H1 (cell line): Measurements from ENCODE around the gene ULBP1. TPM values are rescaled to one million over a fixed set of nuclear protein-coding genes. Genes with fewer than 3 reads are reported as not detected.

ENCODE experiments used
- CTCF ChIA-PET: fragments of 300-600 bp; sonication (Branson Sonifier 250); formaldehyde crosslinking; loops from one replicate; lab custom pipeline; 2021; ENCODE audit not compliant: partially characterized antibody; lab: Charles Lee
- POLR2A ChIA-PET: fragments of 300-600 bp; sonication (Branson Sonifier 250); formaldehyde crosslinking; loops from one replicate; lab custom pipeline; 2021; ENCODE audit warnings: inconsistent platforms; ENCODE audit not compliant: partially characterized antibody; lab: Charles Lee
- DNase-seq, 2 experiments: peaks; one replicate each; pipeline versions ENCODE4 v3.0.0 to v3.0.0-alpha.2; 2010 to 2022; ENCODE audit warnings: low spot score in 2 of 2, low read depth in 1 of 2, mixed read lengths in 1 of 2
- FAIRE-seq: peaks from 2 replicates; lab custom pipeline; 2011; peaks lifted over from hg19 to GRCh38; lab: Jason Lieb, UNC
- H2AFZ ChIP-seq: 2 replicates; pipeline ENCODE4 v1.8.1; 2012; ENCODE audit warnings: low read length, inconsistent platforms
- H2AK5ac ChIP-seq: 2 replicates; pipeline ENCODE4 v1.6.1; 2013; ENCODE audit warnings: low read depth, low read length
- H2BK120ac ChIP-seq: replicated peaks from 2 replicates; pipeline ENCODE3; 2013; ENCODE audit warnings: low read depth, low read length, inconsistent platforms
- H2BK12ac ChIP-seq: 2 replicates; pipeline ENCODE4 v1.6.1; 2013; ENCODE audit warnings: low read depth, low read length
- H2BK15ac ChIP-seq: 2 replicates; pipeline ENCODE4 v1.6.1; 2013; ENCODE audit warnings: low read length
- H2BK20ac ChIP-seq: 2 replicates; pipeline ENCODE4 v1.6.1; 2013; ENCODE audit warnings: low read length
- H2BK5ac ChIP-seq: 2 replicates; pipeline ENCODE4 v1.6.1; 2013; ENCODE audit warnings: low read depth, low read length
- H3K14ac ChIP-seq: 2 replicates; pipeline ENCODE4 v1.6.1; 2013; ENCODE audit warnings: inconsistent platforms; ENCODE audit not compliant: insufficient read length
- H3K18ac ChIP-seq: 2 replicates; pipeline ENCODE4 v1.6.1; 2013; ENCODE audit warnings: low read length; ENCODE audit errors: extremely low read depth
- H3K23ac ChIP-seq: 2 replicates; pipeline ENCODE4 v1.6.1; 2013; ENCODE audit warnings: inconsistent platforms; ENCODE audit not compliant: insufficient read length
- H3K23me2 ChIP-seq: 2 replicates; pipeline ENCODE4 v1.6.1; 2013; ENCODE audit warnings: low read depth, low read length
- H3K27ac ChIP-seq: 2 replicates; pipeline ENCODE4 v1.6.1; 2011; ENCODE audit warnings: low read depth, low read length, inconsistent platforms
- H3K27me3 ChIP-seq, 4 experiments: replicated peaks in 1 of 4; 1 replicate in 1 of 4; 2 replicates in 3 of 4; pipeline versions ENCODE4 v1.6.1 to v1.8.1; 2011 to 2013; ENCODE audit warnings: low read length in 3 of 4, mild to moderate bottlenecking in 3 of 4, inconsistent platforms in 2 of 4, mixed read lengths in 2 of 4, moderate library complexity in 1 of 4; ENCODE audit not compliant: control insufficient read depth in 3 of 4, insufficient read depth in 3 of 4; ENCODE audit errors: extremely low read depth in 1 of 4
- H3K36me3 ChIP-seq, 4 experiments: 2 replicates each; pipeline versions ENCODE4 v1.6.1 to v1.8.1; 2011 to 2013; ENCODE audit warnings: mild to moderate bottlenecking in 4 of 4, low read length in 3 of 4, moderate library complexity in 2 of 4, control low read depth in 1 of 4, inconsistent platforms in 1 of 4; ENCODE audit not compliant: insufficient read depth in 4 of 4, control insufficient read depth in 2 of 4
- H3K4ac ChIP-seq: replicated peaks from 2 replicates; pipeline ENCODE3; 2013; ENCODE audit warnings: low read length, low read depth, mixed read lengths, inconsistent platforms; ENCODE audit not compliant: insufficient read length
- H3K4me1 ChIP-seq, 4 experiments: replicated peaks in 1 of 4; 1 replicate in 1 of 4; 2 replicates in 3 of 4; pipeline versions ENCODE4 v1.6.1 to v1.8.1; 2011 to 2013; ENCODE audit warnings: low read length in 3 of 4, inconsistent platforms in 2 of 4, mixed read lengths in 1 of 4; ENCODE audit not compliant: insufficient read depth in 4 of 4, control insufficient read depth in 3 of 4
- H3K4me2 ChIP-seq, 2 experiments: 2 replicates each; pipeline versions ENCODE4 v1.6.1 to v1.8.1; 2011 to 2013; ENCODE audit warnings: low read depth in 2 of 2, low read length in 2 of 2, control low read depth in 1 of 2, inconsistent platforms in 1 of 2, mild to moderate bottlenecking in 1 of 2; ENCODE audit not compliant: insufficient read depth in 1 of 2
- H3K4me3 ChIP-seq, 4 experiments: fragments of 200-600, 300-600 bp in 1 of 4; sonication (generic), shearing (Covaris generic), sonication (Bioruptor Twin) in 1 of 4; 2 replicates each; pipeline versions ENCODE4 v1.5.1 to v1.8.1; 2011 to 2016; ENCODE audit warnings: low read length in 4 of 4, low read depth in 3 of 4, control low read depth in 2 of 4, inconsistent platforms in 2 of 4, mild to moderate bottlenecking in 2 of 4, mixed read lengths in 1 of 4, moderate library complexity in 1 of 4; ENCODE audit not compliant: insufficient read depth in 2 of 4; ENCODE audit errors: extremely low read depth in 1 of 4
- H3K56ac ChIP-seq: replicated peaks from 2 replicates; pipeline ENCODE3; 2013; ENCODE audit warnings: low read depth, mild to moderate bottlenecking, mixed read lengths, low read length, inconsistent platforms; ENCODE audit not compliant: insufficient read length
- H3K79me1 ChIP-seq: 2 replicates; pipeline ENCODE4 v1.6.1; 2013; ENCODE audit warnings: low read depth, low read length, control low read depth
- H3K79me2 ChIP-seq, 2 experiments: 2 replicates each; pipeline versions ENCODE4 v1.6.1 to v1.8.1; 2012 to 2013; ENCODE audit warnings: low read length in 2 of 2, mild to moderate bottlenecking in 2 of 2, inconsistent platforms in 1 of 2; ENCODE audit not compliant: insufficient read depth in 2 of 2, control insufficient read depth in 1 of 2
- H3K9ac ChIP-seq, 4 experiments: replicated peaks in 1 of 4; 1 replicate in 1 of 4; 2 replicates in 3 of 4; pipeline versions ENCODE4 v1.6.1 to v1.8.1; 2011 to 2013; ENCODE audit warnings: low read depth in 3 of 4, low read length in 3 of 4, control low read depth in 2 of 4, mild to moderate bottlenecking in 2 of 4, moderate library complexity in 2 of 4, inconsistent platforms in 1 of 4; ENCODE audit errors: extremely low read depth in 1 of 4
- H3K9me3 ChIP-seq, 2 experiments: 2 replicates each; pipeline versions ENCODE4 v1.6.1 to v1.8.1; 2012 to 2013; ENCODE audit warnings: mild to moderate bottlenecking in 2 of 2, moderate library complexity in 2 of 2, control low read depth in 1 of 2, inconsistent platforms in 1 of 2, low read depth in 1 of 2, low read length in 1 of 2, mixed read lengths in 1 of 2; ENCODE audit not compliant: insufficient read depth in 2 of 2
- H4K20me1 ChIP-seq, 2 experiments: replicated peaks in 1 of 2; 2 replicates each; pipeline versions ENCODE3 to v1.8.1; 2011 to 2013; ENCODE audit warnings: inconsistent platforms in 2 of 2, low read length in 2 of 2, mild to moderate bottlenecking in 1 of 2; ENCODE audit not compliant: insufficient read depth in 2 of 2, control insufficient read depth in 1 of 2
- H4K5ac ChIP-seq: 2 replicates; pipeline ENCODE4 v1.6.1; 2013; ENCODE audit warnings: low read length, low read depth, mixed read lengths, inconsistent platforms; ENCODE audit not compliant: insufficient read length
- H4K8ac ChIP-seq: 2 replicates; pipeline ENCODE4 v1.8.0; 2013; ENCODE audit warnings: mild to moderate bottlenecking, moderate library complexity, low read length, inconsistent platforms; ENCODE audit not compliant: insufficient read depth; ENCODE audit errors: extremely low read depth
- H4K91ac ChIP-seq: replicated peaks from 2 replicates; pipeline ENCODE3; 2013; ENCODE audit warnings: low read length, mixed read lengths, inconsistent platforms; ENCODE audit not compliant: insufficient read length
- RNF2 ChIP-seq: fragments of 200-900, 300-1000 bp; sonication (generic); IDR thresholded peaks from 2 replicates; pipeline ENCODE4 v1.7.1; 2016; ENCODE audit warnings: borderline replicate concordance, low read depth, mild to moderate bottlenecking, antibody characterized with exemption, low read length; ENCODE audit not compliant: poor library complexity, severe bottlenecking; ENCODE audit errors: missing control alignments
- SUZ12 ChIP-seq: fragments of 200-600 bp; sonication (generic); IDR thresholded peaks from 2 replicates; pipeline ENCODE4 v1.6.1; 2012; ENCODE audit warnings: mild to moderate bottlenecking, inconsistent platforms, low read length, moderate library complexity, mixed read lengths
- WGBS, 2 experiments: shearing (Covaris generic) in 1 of 2; methylation state at CpG; one replicate each; pipeline versions ENCODE4 v1.1.6 to v1.1.7; 2013 to 2015; ENCODE audit warnings: low lambda C conversion rate in 2 of 2, mixed read lengths in 2 of 2, inconsistent platforms in 1 of 2, low coverage in 1 of 2, missing lambda C conversion rate in 1 of 2; ENCODE audit not compliant: insufficient replicate concordance in 2 of 2, insufficient coverage in 1 of 2, insufficient read length in 1 of 2; ENCODE audit errors: extremely low coverage in 1 of 2, missing lambda C conversion rate in 1 of 2; 5-methylcytosine and 5-hydroxymethylcytosine counted together
- polyA plus RNA-seq, 7 experiments: library from polyadenylated mRNA; depleted of rRNA in 3 of 7; stranded (reverse) in 5 of 7; unstranded in 2 of 7; fragments of >200 nt in 5 of 7; fragments of 200-250 nt in 2 of 7; gene quantifications; 1 replicate in 5 of 7; 2 replicates in 1 of 7; 4 replicates in 1 of 7; pipeline versions ENCODE4 v1.2.1 to v1.2.3, GENCODE V29; 2011 to 2013; ENCODE audit warnings: missing spikeins in 2 of 7, mixed read lengths in 2 of 7
- total RNA-seq: library from RNA; stranded (reverse); fragmentation: NEBNext Ultra II Directional; extraction: Animal tissue kit (Norgen Biotek cat#: 25700); gene quantifications from 2 replicates; pipeline ENCODE4 v1.2.1, GENCODE V29; 2021

Gene ULBP1
- total and polyA plus RNA-seq, 2 of the 8 experiments (the other 6 are each of a cell fraction or from before 2014, with no cell fraction given), result 0.32 to 0.60 TPM

GRCh38 chr6:149991838-149992237 lies 28.1 kb downstream of the ULBP1 start:
- Histone ChIP-seq H2BK120ac (no peak overlapping the region), H3K4me2 (peak overlapping the region; percentile 62 to 77; a peak in 3 of 4 replicates), H4K8ac (no peak overlapping the region), H3K23me2 (no peaks in the 10 kb centered on the region; the same call in 1 of the 2 replicates), H2BK15ac (no peak overlapping the region; the same call in 1 of the 2 replicates), H2BK20ac (no peak overlapping the region), H2BK12ac (no peak overlapping the region), H3K18ac (no peak overlapping the region), H2AK5ac (no peak overlapping the region), H4K91ac (no peak overlapping the region)
- CTCF ChIA-PET, result interaction anchor here (0.9 to 3.6 kb wide), 4 partner anchors 16 to 42 kb away, joined by 3 to 20 read pairs (median 8); no protein-coding TSS in a partner anchor
- no peak for TF ChIP-seq SUZ12
- peak; percentile 81 for TF ChIP-seq RNF2
- TF ChIP-seq, all 59 proteins: peak for 1
- DNase-seq, result no peak
- Histone ChIP-seq H3K79me1 (no peaks in the 10 kb centered on the region), H3K9me3 (no peaks in the 10 kb centered on the region), H3K56ac (no peak overlapping the region), H3K27ac (no peak overlapping the region), H3K79me2 (no peaks in the 10 kb centered on the region), H4K20me1 (peaks cover 8 to 15% of the 10 kb centered on the region in 2 experiments), H3K4me3 (peak overlapping the region in 1 of 4 experiments; percentile 53; a peak in 1 of 8 replicates), H2AFZ (no peak overlapping the region), H3K36me3 (no peaks in the 10 kb centered on the region), H4K5ac (no peak overlapping the region), H2BK5ac (no peak overlapping the region), H3K14ac (no peak overlapping the region), H3K27me3 (peaks cover 57 to 84% (median 75%) of the 10 kb centered on the region in 4 experiments), H3K4me1 (peaks cover 2 to 21% (median 15%) of the 10 kb centered on the region in 4 experiments), H3K9ac (no peak overlapping the region), H3K23ac (no peak overlapping the region), H3K4ac (no peak overlapping the region)
- FAIRE-seq, result no peak
- POLR2A ChIA-PET, result interaction anchor here (1.0 to 1.4 kb wide), 2 partner anchors 28 to 53 kb away, joined by 4 read pairs; partner anchors contain the start of gene ULBP1
- WGBS, 2 experiments, result 44 to 100% methylated on average over 1 to 4 of the region's 4 CpGs
